Endothelial cell of umbilical vein (primary cell): ENCODE measurements around the gene MAEA. TPM values are rescaled to one million over a fixed set of nuclear protein-coding genes. Genes with fewer than 3 reads are reported as not detected.

Source experiments
- BruUV-seq: library from RNA; stranded (reverse); fragments of 400-500 nt; replicated peaks from 2 replicates; lab custom pipeline; 2021; lab: Mats Ljungman, UMichigan
- CTCF ChIA-PET: fragments of 300-600, 350-600 bp; sonication (Branson Sonifier 250); formaldehyde crosslinking; loops from one replicate; lab custom pipeline; 2021; ENCODE audit warnings: antibody characterized with exemption, inconsistent platforms; lab: Charles Lee
- POLR2A ChIA-PET: fragments of 300-600, 350-600 bp; sonication (Branson Sonifier 250); formaldehyde crosslinking; loops from one replicate; lab custom pipeline; 2021; ENCODE audit warnings: antibody characterized with exemption, inconsistent platforms; lab: Charles Lee
- DNase-seq: peaks from one replicate; pipeline ENCODE4 v3.0.0-alpha.2; 2011; ENCODE audit warnings: low read depth, low spot score
- FAIRE-seq: peaks from 2 replicates; lab custom pipeline; 2011; peaks lifted over from hg19 to GRCh38; lab: Jason Lieb, UNC
- H2AFZ ChIP-seq: 2 replicates; pipeline ENCODE4 v1.6.0; 2012; ENCODE audit warnings: low read depth, low read length, control low read depth, inconsistent platforms
- H3K27ac ChIP-seq: 2 replicates; pipeline ENCODE4 v1.5.1; 2011; ENCODE audit warnings: low read depth, mild to moderate bottlenecking, control low read depth, low read length, moderate library complexity; ENCODE audit not compliant: insufficient read depth
- H3K27me3 ChIP-seq, 2 experiments: 2 replicates each; pipeline versions ENCODE4 v1.6.0 to v1.6.1; 2011; ENCODE audit warnings: low read length in 2 of 2, mixed read lengths in 1 of 2; ENCODE audit not compliant: control insufficient read depth in 2 of 2, insufficient read depth in 2 of 2
- H3K36me3 ChIP-seq, 2 experiments: 2 replicates in 1 of 2; 3 replicates in 1 of 2; pipeline ENCODE4 v1.5.1; 2011; ENCODE audit warnings: low read length in 2 of 2, mild to moderate bottlenecking in 1 of 2, moderate library complexity in 1 of 2; ENCODE audit not compliant: control insufficient read depth in 2 of 2, insufficient read depth in 2 of 2; ENCODE audit errors: extremely low read depth in 1 of 2
- H3K4me1 ChIP-seq: 3 replicates; pipeline ENCODE4 v1.5.1; 2011; ENCODE audit warnings: mild to moderate bottlenecking, low read length; ENCODE audit not compliant: control insufficient read depth, insufficient read depth; ENCODE audit errors: extremely low read depth
- H3K4me2 ChIP-seq: 2 replicates; pipeline ENCODE4 v1.6.1; 2011; ENCODE audit warnings: low read length, control low read depth, mixed read lengths; ENCODE audit not compliant: insufficient read depth
- H3K4me3 ChIP-seq, 3 experiments: fragments of 200-600 bp in 1 of 3; sonication (generic), shearing (Covaris generic) in 1 of 3; replicated peaks in 1 of 3; 2 replicates each; pipeline ENCODE4 v1.5.1; 2011 to 2016; ENCODE audit warnings: control low read depth in 3 of 3, low read length in 3 of 3, mild to moderate bottlenecking in 2 of 3, inconsistent platforms in 1 of 3, low read depth in 1 of 3, moderate library complexity in 1 of 3; ENCODE audit not compliant: insufficient read depth in 1 of 3
- H3K79me2 ChIP-seq: 2 replicates; pipeline ENCODE4 v1.6.0; 2012; ENCODE audit warnings: low read length, inconsistent platforms; ENCODE audit not compliant: control insufficient read depth, insufficient read depth
- H3K9ac ChIP-seq: replicated peaks from 2 replicates; pipeline ENCODE3; 2011; ENCODE audit warnings: low read length, control low read depth; ENCODE audit not compliant: insufficient read depth; ENCODE audit errors: extremely low read depth
- H3K9me1 ChIP-seq: replicated peaks from 3 replicates; pipeline ENCODE4 v1.6.0; 2011; ENCODE audit warnings: mild to moderate bottlenecking, low read length; ENCODE audit not compliant: control insufficient read depth, insufficient read depth; ENCODE audit errors: extremely low read depth
- H3K9me3 ChIP-seq: replicated peaks from 2 replicates; pipeline ENCODE4 v1.5.1; 2012; ENCODE audit warnings: low read length, inconsistent platforms; ENCODE audit not compliant: control insufficient read depth, insufficient read depth
- H4K20me1 ChIP-seq: replicated peaks from 2 replicates; pipeline ENCODE3; 2011; ENCODE audit warnings: mild to moderate bottlenecking, low read length; ENCODE audit not compliant: control insufficient read depth, insufficient read depth; ENCODE audit errors: extremely low read depth
- EZH2 ChIP-seq: IDR thresholded peaks from 2 replicates; pipeline ENCODE4 v1.6.1; 2012; ENCODE audit warnings: borderline replicate concordance, low read depth, mild to moderate bottlenecking, moderate library complexity, low read length, inconsistent platforms; ENCODE audit not compliant: severe bottlenecking
- FOS ChIP-seq: IDR thresholded peaks from 2 replicates; pipeline ENCODE4 v1.6.1; 2011; ENCODE audit warnings: mild to moderate bottlenecking, low read length, moderate library complexity, borderline replicate concordance; ENCODE audit not compliant: insufficient read depth
- GATA2 ChIP-seq: IDR thresholded peaks from 2 replicates; pipeline ENCODE4 v1.7.0; 2011; ENCODE audit warnings: low read depth, mild to moderate bottlenecking, moderate library complexity, mixed read lengths, low read length; ENCODE audit not compliant: insufficient read length, insufficient read depth
- JUN ChIP-seq: IDR thresholded peaks from 2 replicates; pipeline ENCODE4 v1.6.1; 2011; ENCODE audit warnings: borderline replicate concordance, low read depth; ENCODE audit not compliant: insufficient read length, insufficient read depth
- POLR2A ChIP-seq: IDR thresholded peaks from 2 replicates; pipeline ENCODE4 v1.6.1; 2012; ENCODE audit warnings: low read depth, mild to moderate bottlenecking, control low read depth, low read length
- POLR2AphosphoS5 ChIP-seq: IDR thresholded peaks from 2 replicates; pipeline ENCODE4 v1.6.1; 2012; ENCODE audit warnings: low read depth, mild to moderate bottlenecking, control low read depth, low read length, moderate library complexity; ENCODE audit not compliant: insufficient read depth
- dilution Hi-C: fragments of 300-500 bp; cut with MboI; formaldehyde crosslinking; loops from one replicate; pipeline ENCODE4 v1.15.0; 2019; ENCODE audit warnings: low sequenced_read_pairs; ENCODE audit not compliant: extremely low pct_ligation_motif_present
- intact Hi-C: fragments of 100-400 bp; cut with micrococcal nuclease; formaldehyde crosslinking; loops from one replicate; pipeline ENCODE4 v1.10.0; 2022
- polyA plus RNA-seq, 4 experiments: library from polyadenylated mRNA; depleted of rRNA in 3 of 4; stranded (reverse) in 3 of 4; unstranded in 1 of 4; fragments of >200 nt; gene quantifications; 2 replicates each; pipeline versions ENCODE4 v1.2.1 to v1.2.3, GENCODE V29; 2011 to 2012; ENCODE audit warnings: missing spikeins in 1 of 4
- total RNA-seq: library from RNA; stranded (reverse); gene quantifications from 2 replicates; pipeline ENCODE4 v1.2.3, GENCODE V29; 2021

Gene MAEA
- total and polyA plus RNA-seq, 2 donors (not counting 3 experiments of a cell fraction or from before 2014, with no cell fraction given), result 66.0 to 108 TPM

DNA sequence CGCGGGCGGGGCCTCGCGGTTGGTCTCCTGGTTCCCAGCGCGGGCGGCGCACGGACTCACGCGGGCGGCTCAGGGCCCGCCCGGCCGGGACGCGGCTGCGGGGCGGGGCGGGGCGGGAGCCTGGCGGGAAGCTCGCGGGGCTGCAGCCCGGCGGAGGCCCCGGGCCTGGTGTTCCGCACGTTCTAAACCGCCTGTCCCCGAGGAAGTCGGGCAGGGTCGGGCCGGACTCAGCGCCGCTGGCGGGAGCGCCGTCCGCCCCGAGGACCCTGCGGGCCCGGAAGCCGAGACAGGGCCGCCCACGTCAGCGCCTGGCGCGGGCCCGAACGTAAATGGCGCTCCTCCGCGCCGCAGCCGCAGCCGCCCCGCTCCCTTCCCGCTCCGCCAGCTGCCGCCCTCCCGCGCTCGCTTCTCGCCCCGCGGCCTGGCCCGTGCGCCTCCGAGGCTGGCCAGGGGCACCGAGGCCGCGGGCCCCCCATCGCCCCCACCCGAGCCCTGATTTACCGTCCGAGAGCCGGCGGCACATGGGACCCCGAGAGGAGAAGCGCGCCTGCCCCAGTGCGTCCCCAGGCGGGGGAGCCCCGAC lies 40.5 kb upstream of the MAEA start:
- Histone ChIP-seq H3K27me3 (no peaks in the 10 kb centered on the region), H3K9ac (peak overlapping the region; percentile 85), H4K20me1 (no peaks in the 10 kb centered on the region), H3K27ac (peak overlapping the region; percentile 77), H2AFZ (peak overlapping the region; percentile 3), H3K4me3 (peak overlapping the region; percentile 56 to 63 (median 58)), H3K9me1 (no peaks in the 10 kb centered on the region), H3K79me2 (peaks cover 46% of the 10 kb centered on the region), H3K9me3 (no peaks in the 10 kb centered on the region), H3K4me1 (peaks cover 18% of the 10 kb centered on the region), H3K36me3 (no peaks in the 10 kb centered on the region), H3K4me2 (peak overlapping the region; percentile 75)
- CTCF ChIA-PET, result interaction anchor here (1.4 to 1.5 kb wide), 2 partner anchors 81 to 97 kb away, joined by 4 to 6 read pairs; partner anchors contain the start of gene UVSSA
- DNase-seq (peak; percentile 75), FAIRE-seq (peak; percentile 73)
- dilution Hi-C loops, result no loop called here
- POLR2A ChIA-PET, result interaction anchor here (1.2 to 2.1 kb wide), 3 partner anchors 15 to 97 kb away, joined by 3 to 5 read pairs (median 4); partner anchors contain the start of gene UVSSA
- intact Hi-C loops, result loop anchor here (1.0 kb wide), 1 partner anchor 97 kb away; no protein-coding TSS in a partner anchor
- peak; percentile 93 for TF ChIP-seq POLR2AphosphoS5
- no peak for TF ChIP-seq EZH2
- peak; percentile 62 for TF ChIP-seq POLR2A
- no peak for TF ChIP-seq GATA2
- peak; percentile 20 for TF ChIP-seq FOS
- no peak for TF ChIP-seq JUN
- no TSS peak for BruUV-seq
